GOT3 (cell line): ENCODE measurements around the gene HIGD1B.
"Not testable (repeated sequence)": the region's sequence is repeated elsewhere in the genome, so short reads cannot be mapped to it uniquely, and the experiment has no call there.

ENCODE experiments used
- DNase-seq: peaks from one replicate; lab custom pipeline; 2025; ENCODE audit warnings: mixed read lengths; lab: John Stamatoyannopoulos, UW

Gene HIGD1B

DNA sequence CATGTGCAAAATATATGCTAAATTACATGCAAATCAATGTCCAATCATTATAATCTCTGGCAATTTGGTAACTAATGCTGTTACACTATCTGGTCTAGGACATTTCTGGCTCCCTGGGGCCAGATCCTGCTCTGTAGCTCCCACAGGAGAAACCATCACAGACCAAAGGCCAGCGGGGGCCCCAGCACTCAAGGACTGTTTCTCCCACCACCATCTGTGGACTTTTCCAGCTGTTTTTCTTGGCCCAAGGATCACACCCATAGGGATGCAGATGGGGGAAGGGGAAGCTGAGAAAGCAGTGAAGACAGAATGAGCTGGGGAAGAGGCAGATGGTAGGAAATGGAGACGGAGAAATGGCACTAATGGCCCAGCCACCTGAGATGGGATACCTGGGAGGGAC, at the start of gene HIGD1B:
HIGD1B (plus strand) TSS at position 298 of the 400 bp plus-strand sequence. CDS start 270 bp downstream, outside the sequence.
- no peak for DNase-seq

DNA sequence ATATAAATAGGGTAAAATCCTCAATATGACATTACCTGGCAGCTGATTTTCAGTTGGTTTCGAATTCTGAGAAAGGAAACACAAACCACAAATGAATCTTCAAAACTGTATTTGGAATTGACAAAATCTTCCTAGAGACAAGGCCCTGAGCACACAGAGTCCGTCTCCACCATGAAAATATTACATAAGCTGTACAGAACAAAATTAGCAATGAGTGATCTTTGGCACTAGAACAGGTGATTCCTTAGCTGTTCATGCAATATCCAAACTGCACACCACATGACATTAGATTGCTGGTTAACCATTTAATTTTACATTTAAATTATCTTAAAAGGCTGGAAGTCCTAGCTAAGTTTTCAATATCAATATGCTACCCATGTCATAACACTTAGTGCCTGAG, 49.3 kb upstream of the HIGD1B start:
- DNase-seq: no peak

DNA sequence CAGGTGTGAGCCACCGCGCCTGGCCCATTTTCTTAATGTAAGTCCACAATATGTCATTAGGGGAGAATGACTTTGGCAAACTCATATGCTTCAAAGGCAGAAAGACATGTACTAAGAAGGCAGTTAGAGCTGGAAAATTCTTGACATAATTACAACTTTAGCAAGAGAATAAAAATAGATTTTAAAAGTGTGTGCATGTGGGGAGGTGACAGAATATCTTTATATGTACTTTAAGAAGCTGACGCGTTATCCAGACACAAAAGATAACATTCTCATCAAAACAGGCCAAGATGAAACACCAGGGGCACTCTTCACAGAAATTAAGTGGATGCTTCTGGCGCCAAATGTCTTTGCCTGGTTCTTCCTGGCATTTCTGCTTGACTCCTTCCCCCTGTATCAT, 45.8 kb upstream of the HIGD1B start:
- no peak for DNase-seq

DNA sequence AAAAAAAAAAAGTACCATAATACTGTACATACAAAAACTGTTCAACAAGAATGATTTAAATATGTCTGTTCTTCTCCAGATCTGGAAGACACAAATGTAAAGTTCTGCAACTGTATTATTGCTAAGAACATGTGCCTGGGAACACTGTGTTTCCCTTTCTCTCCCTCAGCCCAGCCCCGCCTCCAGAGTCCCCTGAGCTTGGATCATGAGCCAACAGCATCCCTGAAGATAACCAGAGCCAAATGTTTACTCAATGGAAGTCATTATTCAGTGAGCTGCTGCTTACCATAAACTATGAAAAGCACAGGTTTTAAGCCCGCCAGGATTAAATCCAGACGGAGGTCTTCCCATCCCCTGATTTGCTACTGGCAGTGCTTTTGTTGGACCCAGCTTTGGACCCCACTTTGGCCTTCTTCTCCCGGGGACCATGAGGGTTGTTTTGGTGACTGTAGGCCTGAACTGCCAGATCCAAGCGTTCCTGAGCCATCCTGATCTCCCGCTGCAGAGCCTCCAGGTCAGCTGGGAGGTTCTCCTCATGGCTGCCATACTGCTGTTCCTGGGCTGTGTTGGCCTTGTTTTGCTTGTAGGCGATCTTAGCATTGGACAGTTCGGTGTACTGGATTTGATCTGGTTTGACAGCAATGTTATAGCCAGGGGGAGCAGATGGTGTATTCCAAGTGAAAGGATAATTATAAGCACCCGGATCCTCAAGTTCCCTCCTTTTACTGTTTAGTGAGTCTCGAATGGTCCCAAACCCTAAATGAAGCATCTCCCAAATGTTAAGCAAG, 43.2 kb upstream of the HIGD1B start:
- DNase-seq: no peak

DNA sequence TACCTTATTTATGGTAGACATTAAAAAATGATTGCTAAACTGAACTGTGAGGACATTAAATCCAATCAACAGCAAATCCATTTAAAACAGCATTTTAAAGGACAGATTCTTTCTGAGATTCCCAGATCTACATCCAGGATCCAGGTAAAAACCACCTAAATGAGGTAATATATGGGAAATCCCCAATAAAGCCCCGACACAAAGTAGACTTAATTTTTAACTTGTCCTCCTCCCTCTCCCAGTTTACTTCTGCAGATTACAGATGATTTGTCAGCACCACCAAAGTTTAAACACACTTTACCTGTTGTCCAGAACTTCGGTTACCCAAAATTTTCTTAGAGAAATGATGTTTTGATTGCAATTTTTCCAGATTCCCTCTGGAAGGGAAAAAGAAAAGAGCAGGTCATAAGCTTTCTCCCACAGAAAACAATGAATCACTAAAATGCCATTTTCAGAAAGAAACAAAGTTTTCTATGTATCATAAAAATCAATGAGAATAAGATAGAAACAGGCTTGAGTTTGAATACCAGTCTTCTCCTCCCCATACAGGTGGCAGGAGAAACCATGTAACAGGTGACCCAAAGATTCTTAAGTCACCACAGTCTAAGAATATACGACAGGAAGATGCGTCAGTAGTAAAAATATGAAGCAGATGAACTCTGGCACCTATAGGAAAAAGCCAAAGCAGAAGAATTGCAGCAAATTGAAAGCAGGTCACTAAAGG, 40.4 kb upstream of the HIGD1B start:
- no peak for DNase-seq

DNA sequence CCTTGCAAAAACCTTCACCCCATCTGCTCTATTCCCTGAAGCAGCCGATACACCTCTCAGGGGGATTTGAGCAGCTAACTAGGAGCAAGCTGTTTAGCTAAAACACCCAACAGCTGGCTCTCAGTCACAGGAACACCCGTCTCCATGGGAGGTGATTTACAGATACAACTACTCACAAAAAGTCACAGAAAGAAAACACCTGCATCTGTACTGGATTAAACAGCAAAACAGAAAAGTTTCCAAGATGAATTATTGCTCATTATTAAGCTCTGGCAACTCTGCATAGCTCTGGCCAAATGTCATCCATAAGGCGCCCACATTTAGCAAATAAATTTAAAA, 39.9 kb upstream of the HIGD1B start:
- no peak for DNase-seq

DNA sequence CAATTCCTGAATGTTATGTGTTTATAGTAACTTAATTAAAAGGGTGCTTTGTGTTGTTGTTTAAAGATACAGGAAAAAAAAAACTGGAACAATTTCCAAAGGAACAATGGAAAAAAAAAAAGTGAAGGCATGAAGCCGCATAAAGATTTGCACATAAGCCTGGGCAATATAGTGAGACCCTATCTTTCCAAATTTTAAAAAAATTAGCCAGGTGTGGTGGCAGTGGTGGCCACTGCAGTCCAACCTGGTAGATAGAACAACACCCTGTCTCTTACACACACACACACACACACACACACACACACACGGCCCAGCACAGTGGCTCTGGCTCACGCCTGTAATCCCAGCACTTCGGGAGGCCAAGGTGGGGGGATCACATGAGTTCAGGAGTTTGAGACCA, 39.5 kb upstream of the HIGD1B start:
- no peak for DNase-seq

DNA sequence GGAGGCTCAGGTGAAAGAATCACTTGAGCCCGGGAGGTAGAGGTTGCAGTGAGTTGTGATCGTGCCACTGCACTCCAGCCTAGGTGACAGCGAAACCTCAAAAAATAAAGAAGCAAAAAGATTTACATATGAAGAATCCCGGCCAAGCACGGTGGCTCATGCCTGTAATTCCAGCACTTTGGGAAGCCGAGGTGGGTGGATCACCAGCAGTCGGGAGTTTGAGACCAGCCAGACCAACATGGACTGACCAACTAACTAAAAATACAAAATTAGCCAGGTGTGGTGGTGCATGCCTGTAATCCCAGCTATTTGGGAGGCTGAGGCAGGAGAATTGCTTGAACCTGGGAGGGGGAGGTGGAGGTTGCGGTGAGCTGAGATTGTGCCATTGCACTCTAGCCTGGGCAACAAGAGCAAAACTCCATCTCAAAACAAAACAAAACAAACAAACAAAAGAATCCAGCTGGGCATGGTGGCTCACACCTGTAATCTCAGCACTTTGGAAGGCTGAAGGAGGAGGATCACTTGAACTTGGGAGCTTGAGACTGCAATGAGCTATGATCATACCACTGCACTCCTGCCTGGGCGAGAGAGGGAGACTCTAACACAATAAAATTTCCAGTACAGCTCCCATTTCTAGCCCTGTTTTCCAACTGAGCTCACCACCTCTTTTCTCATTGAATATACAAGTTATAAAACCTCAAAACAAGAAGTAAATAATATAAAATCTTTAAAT, 38.9 kb upstream of the HIGD1B start:
- not testable (repeated sequence) for DNase-seq

DNA sequence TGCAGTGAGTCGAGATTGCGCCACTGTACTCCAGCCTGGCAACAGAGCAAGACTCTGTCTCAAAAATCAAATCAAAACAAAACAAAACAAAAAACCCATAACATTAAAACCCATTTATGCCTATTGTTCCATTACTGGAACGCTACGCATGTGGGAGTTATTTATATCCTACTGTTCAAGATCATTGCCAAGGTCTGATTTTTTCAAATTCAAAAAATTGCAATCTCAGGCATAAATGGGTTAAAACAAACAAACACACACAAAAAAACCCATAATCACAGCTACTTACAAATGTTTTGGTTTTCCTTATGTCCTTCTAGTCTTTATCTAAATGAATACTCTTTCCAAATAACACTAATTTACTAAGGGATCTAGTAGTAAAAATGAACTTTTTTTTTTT, 35.4 kb upstream of the HIGD1B start:
- DNase-seq: no peak

DNA sequence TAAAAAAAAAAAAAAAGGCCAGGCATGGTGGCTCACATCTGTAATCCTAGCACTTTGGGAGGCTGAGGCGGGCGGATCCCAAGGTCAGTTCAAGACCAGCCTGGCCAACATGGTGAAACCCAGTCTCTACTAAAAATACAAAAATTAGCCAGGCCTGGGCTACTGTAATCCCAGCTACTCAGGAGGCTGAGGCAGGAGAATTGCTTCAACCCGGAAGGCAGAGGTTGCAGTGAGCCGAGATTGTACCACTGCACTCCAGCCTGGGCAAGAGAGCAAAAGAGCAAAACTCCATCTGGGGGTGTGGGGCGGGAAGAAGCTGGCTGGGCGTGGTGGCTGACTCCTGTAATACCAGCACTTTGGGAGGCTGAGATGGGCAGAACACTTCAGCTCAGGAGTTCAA, 29.2 kb upstream of the HIGD1B start:
- DNase-seq: not testable (repeated sequence)

DNA sequence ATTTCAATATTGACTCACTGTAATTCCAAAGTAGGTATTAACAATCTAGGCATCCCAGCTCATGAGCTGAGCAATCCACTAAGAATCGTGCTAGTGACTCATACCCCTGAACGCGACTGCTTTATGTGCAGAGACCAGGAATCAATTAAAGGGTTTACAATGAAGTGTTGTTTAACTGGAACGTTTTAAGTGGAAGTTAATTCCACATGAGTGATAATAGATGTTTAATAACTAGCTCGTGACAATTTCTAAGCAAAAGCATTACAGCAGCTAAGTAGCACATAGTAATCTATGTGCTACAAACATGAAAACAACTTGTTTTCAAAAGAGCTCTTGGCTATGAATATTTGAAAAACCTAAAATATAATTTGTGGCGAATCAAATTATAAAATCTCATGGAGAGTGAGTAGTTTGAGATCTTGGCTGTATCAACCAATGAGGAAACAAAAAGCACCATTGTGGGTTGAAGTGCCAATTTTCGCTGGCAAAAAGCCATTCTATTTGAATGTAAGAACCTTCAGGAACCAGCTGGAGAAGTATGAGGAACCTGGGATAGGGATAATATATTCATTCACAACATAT, 27.0 kb upstream of the HIGD1B start:
- DNase-seq: no peak

DNA sequence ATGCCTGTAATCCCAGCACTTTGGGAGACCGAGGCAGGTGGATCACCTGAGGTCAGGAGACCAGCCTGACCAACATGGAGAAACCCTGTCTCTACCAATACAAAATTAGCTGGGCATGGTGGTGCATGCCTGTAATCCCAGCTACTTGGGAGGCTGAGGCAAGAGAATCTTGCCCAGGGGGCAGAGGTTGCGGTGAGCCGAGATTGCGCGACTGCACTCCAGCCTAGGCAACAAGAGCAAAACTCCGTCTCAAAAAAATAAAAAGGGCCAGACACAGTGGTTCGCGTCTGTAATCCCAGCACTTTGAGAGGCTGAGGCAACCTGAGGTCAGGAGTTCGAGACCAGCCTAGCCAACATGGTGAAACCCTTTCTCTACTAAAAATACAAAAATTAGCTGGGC, 22.4 kb upstream of the HIGD1B start:
- not testable (repeated sequence) for DNase-seq

DNA sequence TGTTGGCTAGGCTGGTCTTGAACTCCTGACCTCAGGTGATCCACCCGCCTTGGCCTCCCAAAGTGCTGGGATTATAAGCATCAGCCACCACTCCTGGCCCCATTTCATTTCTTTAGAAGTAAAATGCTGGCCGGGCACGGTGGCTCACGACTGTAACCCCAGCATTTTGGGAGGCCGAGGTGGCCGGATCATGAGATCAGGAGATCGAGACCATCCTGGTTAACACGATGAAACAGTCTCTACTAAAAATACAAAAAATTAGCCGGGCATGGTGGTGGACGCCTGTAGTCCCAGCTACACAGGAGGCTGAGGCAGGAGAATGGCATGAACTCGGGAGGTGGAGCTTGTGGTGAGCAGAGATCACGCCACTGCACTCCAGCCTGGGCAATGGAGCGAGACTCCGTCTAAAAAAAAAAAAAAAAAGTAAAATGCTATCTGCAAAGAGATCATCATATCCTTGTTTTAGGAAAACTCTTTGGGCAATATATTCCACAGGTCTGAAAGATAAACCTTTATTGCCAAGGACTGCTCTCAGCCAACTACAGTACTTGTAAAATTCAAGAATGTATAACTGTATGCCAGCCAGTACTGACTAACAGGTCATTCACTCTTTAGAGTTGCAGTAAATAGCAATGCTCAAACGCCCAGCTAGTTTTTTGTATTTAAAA, 21.4 kb upstream of the HIGD1B start:
- DNase-seq: no peak

DNA sequence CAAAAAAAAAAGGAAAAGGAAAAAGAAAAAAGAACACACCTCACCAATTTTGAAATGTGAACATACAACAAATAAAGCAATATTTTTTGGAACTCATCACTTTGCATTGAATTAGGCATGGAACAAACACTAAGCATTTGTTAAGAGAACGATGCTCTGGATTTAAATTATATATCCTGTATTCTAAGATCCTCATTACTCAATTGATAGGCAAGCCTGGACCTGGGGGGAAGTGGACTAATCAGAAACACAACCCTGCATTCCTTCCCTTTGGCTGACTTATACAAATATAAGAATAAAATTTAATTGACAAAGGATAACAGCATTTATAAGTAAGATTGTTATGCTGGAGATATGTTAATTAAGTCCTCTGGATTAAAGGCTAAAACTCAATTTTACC, 19.8 kb upstream of the HIGD1B start:
- no peak for DNase-seq

DNA sequence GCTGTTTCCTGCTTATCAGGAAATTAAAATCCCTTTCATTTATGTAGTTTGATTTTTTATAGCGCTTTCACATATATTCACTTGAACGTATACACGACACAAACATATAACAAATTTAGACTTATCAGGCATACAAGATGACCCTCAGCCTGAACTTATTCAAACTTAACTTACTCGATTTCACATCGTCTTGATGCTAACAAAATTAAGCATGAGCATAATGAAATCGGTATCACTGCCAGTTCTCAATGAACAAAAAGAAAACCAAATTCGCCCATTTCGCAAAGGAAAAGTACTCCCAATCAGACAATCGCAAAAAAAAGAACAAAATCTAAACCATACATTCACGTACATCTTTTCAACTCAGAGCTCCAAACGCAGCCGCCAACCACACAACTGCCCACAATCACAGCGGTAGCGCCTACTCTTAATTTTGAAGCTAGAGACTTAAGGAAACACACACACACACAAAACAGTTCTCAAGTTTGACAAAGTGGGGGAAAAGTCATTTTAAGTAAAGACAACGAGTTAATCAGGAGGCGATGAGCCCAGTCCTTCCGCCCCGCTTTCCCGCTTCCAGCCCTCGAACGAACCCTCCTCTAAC, 18.7 kb upstream of the HIGD1B start:
- DNase-seq: no peak

DNA sequence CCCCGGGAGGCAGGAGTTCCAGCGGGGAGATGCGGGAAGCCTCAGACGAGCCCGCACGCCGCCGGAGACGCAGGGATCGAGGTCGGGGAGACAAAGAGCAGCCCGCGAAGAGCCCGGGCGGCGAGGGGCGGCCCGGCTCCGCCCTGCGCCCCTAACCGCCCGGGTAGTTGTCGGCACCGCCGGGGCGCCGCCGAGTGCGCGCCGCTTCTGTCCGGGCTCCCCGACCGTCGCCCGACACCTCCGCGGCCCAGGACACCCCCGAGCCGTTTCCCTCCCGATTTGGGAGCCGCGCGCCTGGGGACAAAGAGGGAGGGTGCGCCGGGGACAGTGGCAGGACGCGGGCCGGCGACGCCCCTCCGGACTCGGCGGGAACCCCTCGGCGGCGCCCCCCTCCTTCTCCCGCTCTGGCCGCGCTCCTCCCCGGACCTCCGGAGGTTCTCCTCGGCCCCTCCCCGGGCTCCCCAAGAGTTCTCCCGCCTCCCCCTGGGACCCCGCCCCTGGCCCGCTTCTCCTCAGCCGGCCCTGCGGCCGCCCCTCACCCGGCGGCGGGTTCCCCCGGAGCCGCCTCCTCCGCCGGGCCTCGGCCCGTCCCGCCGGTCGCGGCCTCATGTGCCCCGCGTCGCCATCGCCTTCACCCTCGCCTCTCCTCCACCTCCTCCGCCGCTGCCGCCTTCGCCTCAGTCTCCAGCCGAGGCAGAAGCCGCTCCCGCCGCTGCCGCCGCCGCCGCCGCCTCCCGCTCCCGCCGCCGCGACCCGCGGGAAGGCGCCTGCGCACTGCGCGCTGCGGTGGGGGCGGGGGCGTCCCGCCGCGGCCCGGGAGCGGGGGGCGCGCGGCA, 17.9 kb upstream of the HIGD1B start, which contains the start of gene GJC1:
GJC1 (minus strand) TSS at position 765 of the 836 bp plus-strand sequence. CDS start 24,470 bp downstream, outside the sequence.
- no peak for DNase-seq

DNA sequence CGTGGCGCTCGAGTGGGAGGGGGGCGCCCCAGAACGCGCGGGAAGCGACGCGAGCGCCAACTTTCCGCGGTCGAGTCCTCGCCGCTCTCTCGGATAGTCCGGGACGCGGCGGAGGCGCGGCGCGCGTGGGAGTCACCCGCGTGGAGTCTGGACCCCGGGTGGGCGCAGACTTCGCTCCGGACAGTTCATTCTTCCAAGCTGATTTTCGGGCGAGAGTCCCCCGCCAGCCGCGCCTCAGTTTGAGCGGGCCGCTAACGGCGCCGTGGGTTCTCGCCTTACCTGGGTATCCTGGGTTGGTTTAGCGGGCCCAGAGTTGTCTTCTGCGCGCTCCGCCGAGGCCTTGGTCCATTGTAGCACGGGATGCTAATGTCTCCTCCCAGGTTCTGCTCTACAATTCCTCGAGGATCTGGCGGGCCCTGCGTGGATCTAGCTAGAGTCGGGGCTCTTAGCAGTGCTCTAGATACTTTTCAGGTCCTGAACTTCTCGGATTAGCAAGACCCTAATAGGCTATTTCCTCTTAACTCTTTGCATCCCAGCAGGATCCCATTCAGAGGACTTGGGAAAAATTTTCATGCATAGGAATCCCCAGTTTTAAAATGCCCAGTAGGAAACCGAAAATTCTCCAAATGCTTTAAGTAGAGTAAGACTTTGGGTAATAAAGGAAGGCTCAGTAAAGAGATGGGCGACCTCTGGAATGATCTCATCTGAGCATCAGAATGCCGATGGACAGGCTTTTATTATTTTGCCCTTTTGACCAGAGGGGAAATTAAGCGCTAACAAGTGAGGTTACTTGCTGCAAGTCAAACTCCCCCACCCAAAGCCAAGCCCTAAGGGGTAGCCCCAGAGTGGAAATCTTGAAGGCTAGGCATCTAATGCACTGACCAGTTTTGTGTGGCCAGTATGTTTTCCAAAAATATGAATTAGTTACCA, 17.1 kb upstream of the HIGD1B start:
- no peak for DNase-seq

DNA sequence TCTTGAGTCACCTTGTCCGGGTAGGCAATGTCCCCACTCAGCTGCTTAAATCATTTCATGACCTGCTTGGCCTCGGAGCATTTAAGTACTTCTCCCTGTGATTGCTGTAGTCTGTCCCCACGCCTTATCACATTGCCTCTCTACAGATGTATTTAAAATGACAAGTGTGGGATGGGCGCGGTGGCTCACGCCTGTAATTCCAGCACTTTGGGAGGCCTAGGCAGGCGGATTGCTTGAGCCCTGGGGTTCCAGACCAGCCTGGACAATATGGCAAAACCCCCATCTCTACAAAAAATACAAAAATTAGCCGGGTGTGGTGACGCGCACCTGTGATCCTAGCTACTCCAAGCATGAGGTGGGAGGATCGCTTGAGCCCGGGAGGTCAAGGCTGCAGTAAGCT, 16.3 kb upstream of the HIGD1B start:
- no peak for DNase-seq

DNA sequence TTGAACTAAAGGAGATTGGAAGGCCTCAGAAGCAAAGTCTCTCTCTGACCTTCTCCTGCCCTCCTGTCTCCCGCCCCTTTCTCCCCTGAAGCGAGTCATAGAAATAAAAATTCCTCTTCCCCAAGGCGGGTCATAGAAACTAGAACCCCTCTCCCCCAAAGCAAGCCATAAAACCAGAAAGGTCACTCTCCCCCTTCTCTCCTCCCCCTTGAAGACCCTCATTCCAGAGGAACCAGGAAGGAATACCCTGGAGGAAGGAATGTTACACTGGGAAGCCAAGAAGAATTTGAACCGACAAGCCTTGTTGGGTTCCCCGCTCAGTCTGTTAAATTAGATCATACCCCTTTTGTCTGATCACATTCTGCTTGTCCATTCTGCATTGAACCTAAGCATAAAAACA, 14.9 kb upstream of the HIGD1B start:
- DNase-seq: no peak
